ENCODE data around the gene PRX. TPM values are rescaled to one million over a fixed set of nuclear protein-coding genes. Genes with fewer than 3 reads are reported as not detected.

The PRX gene
- total and polyA plus RNA-seq, 9 of the 15 experiments (the other 6 are each of a cell fraction or from before 2014, with no cell fraction given), result 0.65 to 3.5 (median 1.7) TPM; not detected in 2

DNA sequence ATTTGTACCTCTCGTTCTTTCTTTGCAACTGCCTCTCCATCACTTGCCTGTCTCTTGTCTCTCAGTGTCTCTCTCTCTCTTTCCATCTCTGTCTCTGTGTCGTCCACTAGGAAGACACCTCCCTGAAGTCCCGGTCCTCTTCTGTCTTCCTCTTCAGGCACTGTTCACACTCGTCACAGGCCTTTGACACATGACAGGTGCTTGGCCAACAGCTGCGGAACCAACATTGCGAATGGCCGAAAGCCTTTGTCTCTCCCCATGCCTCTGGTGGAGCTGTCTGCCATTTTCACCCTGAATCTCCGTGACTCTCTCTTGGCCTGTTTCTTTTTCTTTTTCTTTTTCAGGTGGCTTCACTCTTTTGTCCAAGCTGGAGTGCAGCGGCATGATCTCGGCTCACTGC lies 26.0 kb downstream of the PRX start:
- Histone ChIP-seq H3K9me3 (replicated peaks; ENCODE audit: control insufficient read depth, insufficient read depth, low read depth, low read length) (no peaks in the 10 kb centered on the region), H2AFZ (ENCODE audit: low read depth, low read length) (no peak overlapping the region), H3K4me1 (replicated peaks in 1 of 2; ENCODE audit: control insufficient read depth in 2 of 2, insufficient read depth in 2 of 2, low read length in 2 of 2) (peaks cover under 1 to 18% of the 10 kb centered on the region in 2 experiments; a peak in 3 of 5 replicates), H3K4me3 (no peak overlapping the region), H3K9ac (ENCODE audit: insufficient read depth in 1 of 2, low read depth in 2 of 2, low read length in 2 of 2) (no peak overlapping the region), H3K9me1 (ENCODE audit: control insufficient read depth, insufficient read depth, low read length) (no peaks in the 10 kb centered on the region), H3K36me3 (ENCODE audit: control insufficient read depth, insufficient read depth, low read length) (no peaks in the 10 kb centered on the region), H3K4me2 (ENCODE audit: insufficient read depth, low read length) (no peak overlapping the region), H4K20me1 (replicated peaks; ENCODE audit: control insufficient read depth, insufficient read depth, low read length) (no peaks in the 10 kb centered on the region), H3K79me2 (ENCODE audit: control insufficient read depth, insufficient read depth, low read length) (no peaks in the 10 kb centered on the region), H3K27ac (ENCODE audit: extremely low read depth, low read depth, low read length) (no peak overlapping the region), H3K27me3 (ENCODE audit: control insufficient read depth in 2 of 2, insufficient read depth in 2 of 2, low read length in 2 of 2) (peaks cover 0 to 14% of the 10 kb centered on the region in 2 experiments; a peak in 3 of 5 replicates)
- ChIA-PET CTCF (ENCODE audit: low intra/inter-chr PET ratio) (no interaction called here), POLR2A (interaction anchor here (1.4 kb wide), 1 partner anchor 9 kb away, joined by 4 read pairs; no protein-coding TSS in a partner anchor)
- TF ChIP-seq, protein P1, sequence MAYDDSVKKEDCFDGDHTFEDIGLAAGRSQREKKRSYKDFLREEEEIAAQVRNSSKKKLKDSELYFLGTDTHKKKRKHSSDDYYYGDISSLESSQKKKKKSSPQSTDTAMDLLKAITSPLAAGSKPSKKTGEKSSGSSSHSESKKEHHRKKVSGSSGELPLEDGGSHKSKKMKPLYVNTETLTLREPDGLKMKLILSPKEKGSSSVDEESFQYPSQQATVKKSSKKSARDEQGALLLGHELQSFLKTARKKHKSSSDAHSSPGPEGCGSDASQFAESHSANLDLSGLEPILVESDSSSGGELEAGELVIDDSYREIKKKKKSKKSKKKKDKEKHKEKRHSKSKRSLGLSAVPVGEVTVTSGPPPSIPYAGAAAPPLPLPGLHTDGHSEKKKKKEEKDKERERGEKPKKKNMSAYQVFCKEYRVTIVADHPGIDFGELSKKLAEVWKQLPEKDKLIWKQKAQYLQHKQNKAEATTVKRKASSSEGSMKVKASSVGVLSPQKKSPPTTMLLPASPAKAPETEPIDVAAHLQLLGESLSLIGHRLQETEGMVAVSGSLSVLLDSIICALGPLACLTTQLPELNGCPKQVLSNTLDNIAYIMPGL (CRISPR knock-in tag; IDR thresholded peaks at IDR 0.05), result no peak
- no peak for TF ChIP-seq ZNF717 (CRISPR knock-in tag; IDR thresholded peaks at IDR 0.05)
- TF ChIP-seq, protein P2, sequence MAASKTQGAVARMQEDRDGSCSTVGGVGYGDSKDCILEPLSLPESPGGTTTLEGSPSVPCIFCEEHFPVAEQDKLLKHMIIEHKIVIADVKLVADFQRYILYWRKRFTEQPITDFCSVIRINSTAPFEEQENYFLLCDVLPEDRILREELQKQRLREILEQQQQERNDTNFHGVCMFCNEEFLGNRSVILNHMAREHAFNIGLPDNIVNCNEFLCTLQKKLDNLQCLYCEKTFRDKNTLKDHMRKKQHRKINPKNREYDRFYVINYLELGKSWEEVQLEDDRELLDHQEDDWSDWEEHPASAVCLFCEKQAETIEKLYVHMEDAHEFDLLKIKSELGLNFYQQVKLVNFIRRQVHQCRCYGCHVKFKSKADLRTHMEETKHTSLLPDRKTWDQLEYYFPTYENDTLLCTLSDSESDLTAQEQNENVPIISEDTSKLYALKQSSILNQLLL (CRISPR knock-in tag; IDR thresholded peaks at IDR 0.05; ENCODE audit: borderline replicate concordance), result no peak
- TF ChIP-seq NCOA1 (IDR thresholded peaks at IDR 0.05; ENCODE audit: low read depth), result no peak
- no peak for TF ChIP-seq SMAD1 (IDR thresholded peaks at IDR 0.05; ENCODE audit: low read depth, low read length, partially characterized antibody)
- no peak for TF ChIP-seq E2F3 (CRISPR knock-in tag; IDR thresholded peaks at IDR 0.05)
- TF ChIP-seq, protein P3, sequence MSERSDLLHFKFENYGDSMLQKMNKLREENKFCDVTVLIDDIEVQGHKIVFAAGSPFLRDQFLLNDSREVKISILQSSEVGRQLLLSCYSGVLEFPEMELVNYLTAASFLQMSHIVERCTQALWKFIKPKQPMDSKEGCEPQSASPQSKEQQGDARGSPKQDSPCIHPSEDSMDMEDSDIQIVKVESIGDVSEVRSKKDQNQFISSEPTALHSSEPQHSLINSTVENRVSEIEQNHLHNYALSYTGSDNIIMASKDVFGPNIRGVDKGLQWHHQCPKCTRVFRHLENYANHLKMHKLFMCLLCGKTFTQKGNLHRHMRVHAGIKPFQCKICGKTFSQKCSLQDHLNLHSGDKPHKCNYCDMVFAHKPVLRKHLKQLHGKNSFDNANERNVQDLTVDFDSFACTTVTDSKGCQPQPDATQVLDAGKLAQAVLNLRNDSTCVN (CRISPR knock-in tag; IDR thresholded peaks at IDR 0.05), result no peak
- TF ChIP-seq ZNF444 (CRISPR knock-in tag; IDR thresholded peaks at IDR 0.05), result no peak
- TF ChIP-seq U2AF1 (optimal IDR thresholded peaks at IDR 0.05; ENCODE audit: low read depth, low read length), result no peak
- no peak for TF ChIP-seq FOXP1 (CRISPR knock-in tag; IDR thresholded peaks at IDR 0.05)
- TF ChIP-seq CBFA2T3 (IDR thresholded peaks at IDR 0.05), result no peak
- no peak for TF ChIP-seq MCM2 (IDR thresholded peaks at IDR 0.05; ENCODE audit: low read depth)
- TF ChIP-seq NR2F6 (CRISPR knock-in tag; IDR thresholded peaks at IDR 0.05), result no peak
- no peak for TF ChIP-seq MTA3 (IDR thresholded peaks at IDR 0.05; ENCODE audit: borderline replicate concordance)
- TF ChIP-seq MAFK (IDR thresholded peaks at IDR 0.05; ENCODE audit: low read length), result no peak
- TF ChIP-seq ETV6 (IDR thresholded peaks at IDR 0.05; ENCODE audit: borderline replicate concordance in 1 of 2, low read depth in 2 of 2, low read length in 1 of 2), result no peak
- TF ChIP-seq ETV6 (CRISPR knock-in tag; IDR thresholded peaks at IDR 0.05; ENCODE audit: borderline replicate concordance), result no peak
- TF ChIP-seq HDAC3 (IDR thresholded peaks at IDR 0.05; ENCODE audit: borderline replicate concordance, partially characterized antibody), result no peak
- TF ChIP-seq RFX1 (IDR thresholded peaks at IDR 0.05), result no peak
- TF ChIP-seq KDM4B (IDR thresholded peaks at IDR 0.05; ENCODE audit: borderline replicate concordance in 2 of 2, low read depth in 1 of 2), result no peak
- TF ChIP-seq CHD4 (IDR thresholded peaks at IDR 0.05; ENCODE audit: insufficient read depth, insufficient replicate concordance, low read depth, low read length, poor library complexity, severe bottlenecking), result no peak
- no TSS peak for BruUV-seq (replicated peaks)
- in situ Hi-C loops (cut with MboI), result no loop called here
- WGBS (ENCODE audit: insufficient coverage, low coverage, missing lambda C conversion rate), result 45% methylated on average over 10 of the region's 10 CpGs
- DNase-seq (ENCODE audit: extremely low read depth in 1 of 4, low spot score in 3 of 4) (no peak), FAIRE-seq (no peak), ATAC-seq (no peak)
- intact Hi-C loops (cut with micrococcal nuclease), result no loop called here
